ENCODE measurements around the gene CRYZL1. TPM values are rescaled to one million over a fixed set of nuclear protein-coding genes. Genes with fewer than 3 reads are reported as not detected.

The CRYZL1 gene
- polyA plus RNA-seq, 1 donor (not counting 4 experiments of a cell fraction or from before 2014, with no cell fraction given), result 48.9 TPM

- FAIRE-seq (no peak), DNase-seq (ENCODE audit: low read depth, low spot score) (no peak)
- Histone ChIP-seq H2AFZ (ENCODE audit: control insufficient read depth, low read length) (no peak overlapping the region), H3K4me2 (ENCODE audit: control insufficient read depth, extremely low read depth, insufficient read depth, low read depth, low read length) (peak overlapping the region; percentile 69), H3K27ac (ENCODE audit: control insufficient read depth, insufficient read depth, low read length) (peak overlapping the region; percentile 98), H4K20me1 (ENCODE audit: control insufficient read depth, extremely low read depth, insufficient read depth, low read length) (peaks cover 7% of the 10 kb centered on the region), H3K36me3 (ENCODE audit: control insufficient read depth in 2 of 2, extremely low read depth in 1 of 2, insufficient read depth in 2 of 2, low read length in 2 of 2) (peaks cover 6 to 7% of the 10 kb centered on the region in 2 experiments), H3K4me3 (ENCODE audit: control insufficient read depth in 2 of 3, extremely low read depth in 1 of 3, insufficient read depth in 2 of 3, low read depth in 1 of 3, low read length in 3 of 3) (peak overlapping the region; percentile 81 to 97 (median 94)), H3K27me3 (ENCODE audit: control insufficient read depth, extremely low read depth, insufficient read depth, low read length) (no peaks in the 10 kb centered on the region), H3K9ac (ENCODE audit: control insufficient read depth, extremely low read depth, insufficient read depth, low read length) (peak overlapping the region; percentile 98), H3K79me2 (ENCODE audit: control insufficient read depth, insufficient read depth, low read length) (peaks cover 90% of the 10 kb centered on the region), H3K9me1 (ENCODE audit: control insufficient read depth, extremely low read depth, insufficient read depth, low read length) (no peaks in the 10 kb centered on the region), H3K4me1 (ENCODE audit: control insufficient read depth, extremely low read depth, insufficient read depth, low read length) (peaks cover 16% of the 10 kb centered on the region), H3K9me3 (ENCODE audit: control insufficient read depth, low read depth, low read length) (no peaks in the 10 kb centered on the region)
- dilution Hi-C loops (cut with MboI; ENCODE audit: extremely low pct_ligation_motif_present, low sequenced_read_pairs), result no loop called here
- TF ChIP-seq, protein P1, sequence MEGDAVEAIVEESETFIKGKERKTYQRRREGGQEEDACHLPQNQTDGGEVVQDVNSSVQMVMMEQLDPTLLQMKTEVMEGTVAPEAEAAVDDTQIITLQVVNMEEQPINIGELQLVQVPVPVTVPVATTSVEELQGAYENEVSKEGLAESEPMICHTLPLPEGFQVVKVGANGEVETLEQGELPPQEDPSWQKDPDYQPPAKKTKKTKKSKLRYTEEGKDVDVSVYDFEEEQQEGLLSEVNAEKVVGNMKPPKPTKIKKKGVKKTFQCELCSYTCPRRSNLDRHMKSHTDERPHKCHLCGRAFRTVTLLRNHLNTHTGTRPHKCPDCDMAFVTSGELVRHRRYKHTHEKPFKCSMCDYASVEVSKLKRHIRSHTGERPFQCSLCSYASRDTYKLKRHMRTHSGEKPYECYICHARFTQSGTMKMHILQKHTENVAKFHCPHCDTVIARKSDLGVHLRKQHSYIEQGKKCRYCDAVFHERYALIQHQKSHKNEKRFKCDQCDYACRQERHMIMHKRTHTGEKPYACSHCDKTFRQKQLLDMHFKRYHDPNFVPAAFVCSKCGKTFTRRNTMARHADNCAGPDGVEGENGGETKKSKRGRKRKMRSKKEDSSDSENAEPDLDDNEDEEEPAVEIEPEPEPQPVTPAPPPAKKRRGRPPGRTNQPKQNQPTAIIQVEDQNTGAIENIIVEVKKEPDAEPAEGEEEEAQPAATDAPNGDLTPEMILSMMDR (optimal IDR thresholded peaks at IDR 0.05 in 1 of 3, IDR thresholded peaks at IDR 0.05 in 1 of 3, conservative IDR thresholded peaks at IDR 0.05 in 1 of 3; ENCODE audit: extremely low read depth in 1 of 3, insufficient read depth in 2 of 3, low read length in 3 of 3), result no peak
These were observed 96.9 kb downstream of the CRYZL1 start for GRCh38 chr21:33544451-33545195.

DNA sequence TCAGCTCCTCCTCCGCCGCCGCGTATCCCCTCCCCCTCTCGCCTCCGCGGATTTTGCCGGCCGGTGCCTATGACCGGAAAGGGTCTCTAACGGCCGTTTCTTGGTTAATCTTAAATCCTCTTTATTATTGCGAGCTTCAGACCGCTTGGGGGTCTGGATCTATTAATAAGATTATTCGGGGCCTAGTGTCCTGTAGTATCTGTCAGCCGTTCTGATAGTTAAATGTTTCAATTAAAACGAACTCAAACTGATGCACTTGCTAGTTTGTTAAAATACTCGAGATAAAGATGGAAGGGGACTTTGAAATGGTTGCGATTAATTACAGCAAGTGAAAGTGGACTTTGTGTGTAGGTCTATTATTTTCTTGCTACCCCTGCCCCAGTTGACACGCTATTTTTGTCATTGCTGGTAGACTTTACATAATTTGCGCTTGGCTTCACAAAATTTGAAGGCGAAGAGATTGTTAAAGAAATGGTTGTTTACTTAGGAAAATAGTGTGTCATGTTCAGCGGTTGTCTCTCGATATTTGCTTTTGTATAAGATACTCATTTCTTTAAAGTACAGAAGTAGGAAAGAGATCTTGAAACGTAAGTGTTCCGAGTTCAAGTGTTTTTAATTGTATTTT is 97.9 kb downstream of the CRYZL1 start:
- H4K20me1 ChIP-seq (ENCODE audit: control insufficient read depth, extremely low read depth, insufficient read depth, low read length), result peaks cover 7% of the 10 kb centered on the region
- H3K4me1 ChIP-seq (ENCODE audit: control insufficient read depth, extremely low read depth, insufficient read depth, low read length), result peaks cover 16% of the 10 kb centered on the region
- no peaks in the 10 kb centered on the region for H3K27me3 ChIP-seq (ENCODE audit: control insufficient read depth, extremely low read depth, insufficient read depth, low read length)
- dilution Hi-C loops (cut with MboI; ENCODE audit: extremely low pct_ligation_motif_present, low sequenced_read_pairs), result no loop called here
- no peaks in the 10 kb centered on the region for H3K9me3 ChIP-seq (ENCODE audit: control insufficient read depth, low read depth, low read length)
- FAIRE-seq, result no peak
- peak overlapping the region; percentile 98 for H3K27ac ChIP-seq (ENCODE audit: control insufficient read depth, insufficient read depth, low read length)
- peaks cover 4 to 6% of the 10 kb centered on the region in 2 experiments for H3K36me3 ChIP-seq (ENCODE audit: control insufficient read depth in 2 of 2, extremely low read depth in 1 of 2, insufficient read depth in 2 of 2, low read length in 2 of 2)
- no peak for DNase-seq (ENCODE audit: low read depth, low spot score)
- peak overlapping the region; percentile 69 for H3K4me2 ChIP-seq (ENCODE audit: control insufficient read depth, extremely low read depth, insufficient read depth, low read depth, low read length)
- TF ChIP-seq, protein P1 (optimal IDR thresholded peaks at IDR 0.05 in 1 of 3, IDR thresholded peaks at IDR 0.05 in 1 of 3, conservative IDR thresholded peaks at IDR 0.05 in 1 of 3; ENCODE audit: extremely low read depth in 1 of 3, insufficient read depth in 2 of 3, low read length in 3 of 3), result no peak
- no peak for TF ChIP-seq EZH2 (IDR thresholded peaks at IDR 0.05; ENCODE audit: low read length)
- H3K9me1 ChIP-seq (ENCODE audit: control insufficient read depth, extremely low read depth, insufficient read depth, low read length), result no peaks in the 10 kb centered on the region
- peak overlapping the region; percentile 81 to 97 (median 94) for H3K4me3 ChIP-seq (ENCODE audit: control insufficient read depth in 2 of 3, extremely low read depth in 1 of 3, insufficient read depth in 2 of 3, low read depth in 1 of 3, low read length in 3 of 3)
- H3K9ac ChIP-seq (ENCODE audit: control insufficient read depth, extremely low read depth, insufficient read depth, low read length), result peak overlapping the region; percentile 98
- H3K79me2 ChIP-seq (ENCODE audit: control insufficient read depth, insufficient read depth, low read length), result peaks cover 88% of the 10 kb centered on the region
- peak overlapping the region; percentile 91 for H2AFZ ChIP-seq (ENCODE audit: control insufficient read depth, low read length)
